ENCODE results near the gene CAMK2N1.
A peak's percentile ranks its signal among the peaks of the same experiment; 100 is the strongest.

The CAMK2N1 gene

DNA sequence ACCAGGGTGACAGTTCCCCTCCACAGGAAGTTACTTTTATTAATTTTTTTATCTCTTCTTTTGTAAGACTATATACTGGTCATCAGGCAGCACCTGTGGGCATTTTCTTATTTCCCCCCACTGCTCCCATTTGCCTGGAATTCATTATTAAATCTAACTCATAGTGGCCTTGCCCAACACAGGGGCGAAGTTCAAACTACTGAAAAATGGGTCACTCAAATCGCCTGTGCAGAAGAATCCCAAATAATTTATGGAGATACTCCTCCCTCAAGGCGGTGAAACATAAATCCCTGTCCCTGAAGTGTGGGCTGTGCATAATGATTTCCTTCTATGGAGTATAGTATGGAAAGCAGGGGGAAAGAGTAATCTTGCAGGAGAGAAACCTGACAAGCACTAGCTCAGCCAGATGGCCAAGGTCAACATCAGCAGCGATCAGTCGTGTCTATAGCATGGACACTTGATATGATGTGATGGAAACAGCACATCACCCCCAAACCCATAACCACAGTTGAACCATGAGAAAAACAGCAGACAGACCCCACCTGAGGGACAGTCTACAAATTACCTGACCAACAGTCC lies 7.9 kb downstream of the CAMK2N1 start:
- DNase-seq (ENCODE audit: low read depth): no peak

DNA sequence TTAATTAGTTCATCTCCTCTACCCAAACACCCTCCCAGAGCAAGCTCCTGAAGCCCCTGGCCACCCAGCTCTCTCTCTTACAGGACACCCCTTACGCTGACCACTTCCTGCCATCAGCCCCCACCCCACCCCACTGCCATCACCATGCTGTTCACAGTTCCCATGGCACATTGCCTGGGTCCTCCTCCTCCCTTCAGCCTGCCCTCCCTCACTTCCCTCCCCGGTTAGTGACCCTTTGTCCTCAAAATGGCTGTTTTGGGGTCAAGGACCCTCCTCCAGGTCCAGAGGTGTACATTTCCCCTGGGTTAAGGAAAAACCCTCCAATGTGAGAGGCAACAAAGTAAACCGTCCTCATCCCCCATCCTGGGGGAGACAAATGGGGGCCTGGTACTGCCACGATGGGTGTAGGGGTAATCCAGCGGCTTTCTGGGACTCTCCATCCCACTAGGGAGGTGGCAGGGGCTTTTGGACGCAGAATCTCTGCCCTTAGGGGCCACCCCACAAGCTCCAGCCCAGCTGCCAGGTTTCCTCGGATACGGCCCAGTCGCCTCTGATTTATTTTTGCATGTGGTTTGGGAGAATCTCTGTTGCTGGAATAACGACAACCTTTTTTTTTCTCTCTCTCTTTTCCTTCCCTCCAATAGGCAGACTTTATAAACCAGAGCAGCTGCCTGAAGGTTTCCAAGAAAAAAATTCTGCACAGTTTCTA lies 8.5 kb downstream of the CAMK2N1 start:
- no peak for DNase-seq (ENCODE audit: low read depth)

DNA sequence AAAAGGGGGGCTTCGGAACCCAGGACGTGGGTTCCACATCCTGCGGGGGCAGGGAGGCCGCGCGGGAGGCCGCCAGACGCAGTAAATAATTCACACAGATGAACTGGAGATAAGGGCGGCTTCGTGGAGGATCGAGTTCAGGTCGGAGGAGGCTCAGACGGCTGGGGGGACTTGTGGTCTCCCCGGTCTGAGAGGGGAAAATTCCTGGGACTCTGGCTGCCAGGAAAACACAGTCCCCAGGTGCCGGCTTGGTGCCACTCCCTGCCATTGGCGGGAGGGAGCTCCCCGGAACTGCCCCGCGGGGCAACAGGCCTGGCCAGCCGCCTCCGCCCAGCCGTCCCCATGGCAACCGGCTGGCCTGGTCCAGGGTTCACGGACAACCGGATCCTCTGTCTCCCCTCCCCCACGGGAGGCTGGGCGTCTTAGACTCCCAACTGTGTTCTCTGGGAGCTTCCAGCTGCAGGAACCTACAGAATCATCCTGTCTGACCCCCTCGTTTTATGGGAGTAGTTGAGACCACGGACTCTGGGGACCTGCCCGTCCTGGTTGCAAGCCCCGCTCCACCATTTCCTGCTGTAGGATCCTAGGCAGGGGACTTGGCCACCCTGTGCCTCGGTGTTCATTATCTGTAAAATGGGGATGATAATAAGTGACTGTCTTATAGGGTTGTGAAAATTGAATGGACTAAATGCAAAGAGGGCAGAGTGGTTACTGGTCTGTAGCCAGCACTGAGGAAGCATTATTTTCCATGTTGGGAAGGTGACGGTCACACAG lies 9.6 kb downstream of the CAMK2N1 start:
- no peak for DNase-seq (ENCODE audit: low read depth)

DNA sequence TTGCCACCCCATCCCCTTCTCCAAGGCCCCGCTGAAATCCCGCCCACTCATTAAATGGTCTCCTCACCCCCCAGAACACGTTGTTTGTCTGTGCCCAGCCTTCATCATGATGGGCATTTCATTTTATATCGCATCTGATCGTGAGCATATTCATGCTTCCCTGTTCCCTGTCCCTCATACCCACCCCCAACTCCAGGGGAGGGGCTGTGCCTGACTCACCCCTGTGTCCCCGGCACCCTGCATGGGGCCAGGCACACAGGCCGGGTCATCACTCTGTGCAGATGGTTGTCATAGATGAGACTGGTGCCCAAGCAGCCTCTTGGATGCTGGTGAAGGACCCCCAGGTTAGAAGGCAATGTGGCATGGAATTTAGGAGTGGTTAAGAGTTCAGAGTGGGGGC lies 11.0 kb downstream of the CAMK2N1 start:
- DNase-seq (ENCODE audit: low read depth): no peak

DNA sequence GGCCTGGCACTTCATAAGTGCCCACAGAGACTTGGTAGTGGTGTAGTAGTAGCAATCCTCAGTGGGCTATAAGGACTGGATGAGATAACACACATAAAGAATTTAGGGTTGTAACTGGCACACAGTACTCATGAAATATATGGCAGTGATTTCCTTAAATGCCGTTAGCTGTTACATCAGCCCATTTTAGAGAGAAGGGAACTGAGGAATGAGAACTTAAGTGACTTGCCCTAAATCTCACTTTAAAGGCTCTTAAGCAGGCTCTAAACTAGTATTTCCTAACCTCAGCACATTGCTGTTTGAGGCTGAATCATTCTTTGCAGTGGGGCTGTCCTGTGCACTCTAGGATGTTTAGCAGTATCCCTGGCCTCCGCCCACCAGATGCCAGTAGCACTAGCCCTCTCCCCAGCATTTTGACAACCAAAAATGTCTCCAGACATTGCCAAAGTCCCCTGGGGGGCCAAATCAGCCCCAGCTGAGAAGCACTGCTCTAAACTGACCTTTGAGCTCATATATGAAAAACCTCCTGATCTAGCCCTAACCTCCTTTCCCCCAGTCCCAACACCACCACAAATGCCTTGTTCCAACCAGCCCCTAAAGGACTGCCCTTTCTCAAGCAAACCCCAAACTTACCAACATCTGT lies 11.6 kb downstream of the CAMK2N1 start:
- DNase-seq (ENCODE audit: low read depth): no peak

DNA sequence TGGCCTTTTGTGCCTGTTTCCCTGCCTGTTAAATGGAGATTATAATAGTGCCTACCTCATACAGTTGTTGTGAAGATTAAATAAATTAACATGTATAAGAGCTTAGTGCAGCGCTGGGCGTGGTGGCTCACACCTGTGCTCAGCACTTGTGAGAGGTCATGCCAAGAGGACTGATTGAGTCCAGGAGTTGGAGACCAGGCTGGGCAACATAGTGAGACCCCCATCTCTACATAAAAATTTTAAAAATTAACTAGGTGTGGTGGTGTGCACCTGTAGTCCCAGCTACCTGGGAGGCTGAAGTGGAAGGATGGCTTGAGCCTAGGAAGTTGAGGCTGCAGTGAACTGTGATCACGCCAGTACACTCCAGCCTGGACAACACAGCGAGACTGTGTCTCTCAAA lies 12.1 kb downstream of the CAMK2N1 start:
- DNase-seq (ENCODE audit: low read depth): no peak

DNA sequence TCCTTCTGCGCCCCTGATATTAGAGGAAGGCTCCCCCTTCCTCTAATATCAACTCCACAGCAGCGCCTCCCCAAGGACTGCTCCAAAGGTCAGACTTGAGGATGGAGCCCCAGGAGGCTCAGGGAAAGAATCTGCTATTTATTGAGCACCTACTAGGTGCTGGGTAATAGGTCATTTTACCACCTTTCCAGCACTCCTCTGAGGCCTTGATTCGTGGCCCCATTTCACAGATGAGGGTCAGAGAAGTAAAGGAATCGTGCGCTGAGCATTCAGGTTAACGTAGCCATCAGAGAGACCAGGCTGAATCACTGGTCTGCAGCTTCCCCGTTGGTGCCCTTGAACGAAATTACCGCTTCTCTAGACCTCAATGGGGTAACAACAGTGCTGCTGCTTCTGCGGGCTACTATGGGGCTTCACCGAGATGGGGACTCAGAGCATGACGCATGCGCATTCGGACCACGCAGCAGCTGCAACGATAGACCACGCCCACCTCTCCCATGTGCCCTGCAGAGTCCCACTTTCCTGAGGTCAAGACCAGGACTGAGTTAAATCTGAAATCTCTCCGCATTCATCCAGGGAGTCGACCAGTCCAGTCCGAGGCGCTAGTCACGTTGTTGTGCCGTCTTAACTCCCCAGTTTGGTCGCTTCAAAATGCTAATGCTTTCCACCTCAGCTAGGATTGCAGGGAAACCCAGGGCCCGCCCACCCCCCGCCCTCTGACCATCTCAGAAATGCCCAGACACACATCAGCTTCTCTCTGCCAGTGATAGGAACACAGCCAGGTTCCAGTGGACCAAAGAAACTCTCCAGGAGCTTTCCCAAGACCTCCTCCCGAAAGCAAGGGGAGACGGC lies 12.9 kb downstream of the CAMK2N1 start:
- DNase-seq (ENCODE audit: low read depth): no peak

DNA sequence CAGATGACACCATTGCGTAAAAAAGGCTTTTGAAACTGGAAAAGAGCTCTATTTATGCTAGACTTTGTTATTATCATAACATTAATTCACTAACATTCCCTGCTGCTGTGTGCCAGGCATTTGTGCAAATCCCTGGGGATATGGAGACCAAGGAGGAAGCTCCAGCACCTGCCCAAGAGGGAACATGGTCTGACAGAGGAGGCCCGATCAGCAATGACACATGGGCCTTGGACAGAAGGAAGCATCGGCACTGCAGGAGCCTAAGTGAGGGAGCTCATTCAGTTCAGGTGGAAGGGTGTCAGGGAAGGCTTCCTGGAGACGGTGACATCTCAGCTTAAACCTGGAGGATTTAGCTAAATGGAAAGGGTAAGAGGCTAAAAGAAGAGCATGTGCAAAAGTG lies 13.9 kb downstream of the CAMK2N1 start:
- no peak for DNase-seq (ENCODE audit: low read depth)

DNA sequence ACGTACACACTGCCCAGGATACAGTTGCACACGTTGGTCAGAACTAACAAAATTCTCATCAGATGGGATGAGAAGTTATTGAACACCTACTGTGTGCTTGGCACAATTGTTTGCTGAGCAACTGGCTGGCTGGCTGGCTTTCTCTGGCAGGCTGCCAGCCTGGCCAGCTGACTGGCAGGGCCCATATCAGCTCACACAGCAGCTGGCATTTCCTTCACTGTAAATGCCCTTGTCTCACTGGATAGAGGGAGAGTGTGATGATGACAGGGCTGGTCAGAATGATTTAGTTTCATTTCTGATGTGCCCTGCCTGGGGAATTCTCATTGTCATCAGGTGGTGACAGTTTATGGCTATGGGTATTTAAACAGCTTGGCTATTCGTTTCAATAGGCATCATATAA lies 15.8 kb downstream of the CAMK2N1 start:
- DNase-seq (ENCODE audit: low read depth): no peak

DNA sequence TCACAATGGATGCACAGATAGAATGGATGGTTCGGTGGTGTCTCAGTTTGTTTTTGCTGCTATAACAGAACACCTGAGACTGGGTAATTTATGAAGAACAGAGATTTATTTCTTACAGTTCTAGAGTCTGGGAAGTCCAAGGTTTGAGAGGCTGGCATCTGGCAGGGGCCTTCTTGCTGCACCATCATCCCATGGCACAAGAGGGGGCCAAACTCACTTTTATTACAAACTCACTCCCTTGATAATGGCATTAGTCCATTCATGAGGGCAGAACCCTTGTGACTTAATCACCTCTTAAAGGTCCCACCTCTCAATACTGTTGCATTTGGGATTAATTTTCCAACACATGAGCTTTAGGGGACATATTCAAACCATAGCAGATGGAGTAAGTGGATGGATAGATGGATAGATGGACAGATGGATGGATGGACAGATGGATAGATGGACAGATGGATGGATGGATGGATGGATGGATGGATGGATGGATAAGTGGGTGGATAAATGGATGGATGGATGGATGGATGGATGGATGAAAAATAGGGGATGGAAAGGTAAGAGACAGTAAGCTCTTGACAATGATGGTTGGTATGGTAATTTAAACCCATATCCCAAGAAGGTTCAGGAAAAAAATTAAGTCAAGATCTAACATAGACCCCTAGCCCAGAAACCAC lies 16.5 kb downstream of the CAMK2N1 start:
- DNase-seq (ENCODE audit: low read depth): no peak

DNA sequence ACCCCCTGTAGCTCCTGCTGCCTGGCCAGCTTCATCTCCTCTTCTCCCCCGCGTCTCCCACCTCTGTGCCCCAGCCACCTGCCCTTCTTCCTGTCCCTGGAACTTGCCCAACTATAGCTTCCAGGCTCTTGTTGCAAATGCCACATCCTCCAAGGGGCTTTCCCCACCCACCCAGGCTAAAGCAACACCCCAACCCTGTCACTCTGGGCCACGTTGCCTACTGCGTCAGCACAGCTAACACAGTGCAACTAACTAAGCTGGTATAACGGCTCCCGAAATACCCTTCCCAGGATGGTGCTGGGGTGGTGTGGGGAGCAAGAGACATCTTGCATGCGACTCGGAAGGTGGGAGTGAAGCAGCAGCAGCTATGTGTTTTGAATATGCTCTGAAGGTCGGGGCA lies 19.7 kb downstream of the CAMK2N1 start:
- DNase-seq (ENCODE audit: low read depth): peak; percentile 19

DNA sequence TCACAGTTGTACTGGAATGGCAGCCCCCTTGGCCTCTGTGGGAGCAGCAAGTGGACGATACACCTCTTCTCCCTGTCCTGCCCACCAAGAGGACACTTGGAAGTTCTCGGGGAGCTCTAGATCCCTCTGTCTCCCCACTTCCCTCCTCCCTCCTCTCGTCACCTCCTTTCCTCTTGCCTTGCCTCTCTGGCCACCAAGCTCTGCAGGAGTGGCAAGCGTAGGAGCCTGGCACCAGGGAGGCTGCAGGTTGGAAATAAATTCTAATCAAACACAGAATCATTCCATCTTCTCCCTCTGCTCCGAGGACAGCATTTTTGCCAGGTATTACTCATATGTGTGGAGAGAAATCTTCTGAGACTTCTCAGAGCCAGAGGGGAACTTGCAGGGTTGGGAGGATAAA lies 20.8 kb downstream of the CAMK2N1 start:
- DNase-seq (ENCODE audit: low read depth): no peak

DNA sequence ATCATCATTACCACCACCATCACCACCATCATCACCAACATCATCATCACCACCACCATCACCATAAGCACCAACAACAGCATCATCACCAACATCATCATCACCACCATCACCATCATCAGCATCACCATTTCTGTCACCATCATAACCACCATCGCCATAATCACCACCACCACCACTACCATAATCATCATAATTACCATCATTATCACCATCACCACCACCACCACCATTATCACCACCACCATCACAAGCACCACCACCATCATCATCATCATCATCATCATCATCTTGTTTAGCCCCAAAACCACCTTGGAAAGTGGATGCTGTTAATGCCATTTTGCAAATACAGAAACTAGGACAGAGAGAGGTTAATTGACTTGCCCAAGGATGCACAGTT lies 22.5 kb downstream of the CAMK2N1 start:
- no peak for DNase-seq (ENCODE audit: low read depth)

DNA sequence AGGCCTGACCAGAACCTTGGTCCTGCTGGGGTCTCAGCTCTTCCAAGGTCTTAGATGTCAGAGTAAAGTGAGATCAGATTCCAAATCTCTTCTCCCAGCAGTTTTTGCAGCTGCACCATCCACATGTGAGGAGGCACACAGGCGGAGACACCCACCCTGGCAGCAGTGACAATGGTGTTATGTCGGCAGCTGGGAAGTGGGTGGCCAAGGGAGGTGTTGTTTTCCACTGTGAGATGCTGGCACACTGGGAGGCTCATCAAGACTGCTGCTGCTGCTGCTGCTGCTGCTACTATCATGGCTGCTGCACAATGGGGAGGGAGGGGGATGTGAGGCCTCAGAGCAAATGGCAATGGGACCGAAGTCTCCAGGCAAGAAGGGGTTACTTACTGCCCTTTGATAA lies 23.6 kb downstream of the CAMK2N1 start:
- DNase-seq (ENCODE audit: low read depth): no peak

DNA sequence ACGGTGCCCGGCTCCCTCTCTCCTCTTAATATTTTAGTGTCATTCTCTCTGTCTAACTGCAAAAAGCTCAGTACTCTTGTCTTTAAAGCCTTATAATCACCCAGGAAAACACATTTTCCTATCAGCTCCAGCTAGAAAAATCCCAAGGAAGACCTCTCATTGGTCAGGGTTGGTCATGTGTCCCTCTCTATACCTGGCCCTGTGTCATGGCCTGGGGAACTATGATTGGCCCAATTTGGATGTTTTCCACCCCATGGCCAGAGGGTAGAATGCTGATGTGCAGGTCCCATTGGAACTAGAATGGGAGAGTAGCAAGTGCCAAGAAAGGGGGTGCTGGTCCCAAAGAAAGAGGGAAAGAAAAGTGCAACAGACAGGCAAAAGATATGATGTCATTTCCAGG lies 27.3 kb downstream of the CAMK2N1 start:
- no peak for DNase-seq (ENCODE audit: low read depth)

DNA sequence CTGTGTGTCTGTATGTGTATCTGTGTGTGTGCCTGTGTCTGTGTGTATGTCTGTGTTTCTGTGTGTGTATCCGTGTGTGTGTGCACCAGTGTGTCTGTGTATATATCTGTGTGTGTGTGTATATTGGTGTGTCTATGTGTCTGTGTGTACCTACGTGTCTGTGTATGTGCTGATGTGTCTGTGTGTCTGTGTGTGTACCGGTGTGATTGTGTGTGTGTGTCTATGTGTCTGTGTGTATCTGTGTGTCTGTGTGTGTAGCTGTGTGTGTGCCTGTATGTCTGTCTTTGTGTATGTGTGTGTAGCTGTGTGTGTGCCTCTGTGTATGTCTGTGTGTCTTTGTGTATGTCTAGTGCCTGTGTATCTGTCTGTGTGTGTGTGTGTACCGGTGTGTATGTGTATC lies 32.0 kb downstream of the CAMK2N1 start:
- no peak for DNase-seq (ENCODE audit: low read depth)

DNA sequence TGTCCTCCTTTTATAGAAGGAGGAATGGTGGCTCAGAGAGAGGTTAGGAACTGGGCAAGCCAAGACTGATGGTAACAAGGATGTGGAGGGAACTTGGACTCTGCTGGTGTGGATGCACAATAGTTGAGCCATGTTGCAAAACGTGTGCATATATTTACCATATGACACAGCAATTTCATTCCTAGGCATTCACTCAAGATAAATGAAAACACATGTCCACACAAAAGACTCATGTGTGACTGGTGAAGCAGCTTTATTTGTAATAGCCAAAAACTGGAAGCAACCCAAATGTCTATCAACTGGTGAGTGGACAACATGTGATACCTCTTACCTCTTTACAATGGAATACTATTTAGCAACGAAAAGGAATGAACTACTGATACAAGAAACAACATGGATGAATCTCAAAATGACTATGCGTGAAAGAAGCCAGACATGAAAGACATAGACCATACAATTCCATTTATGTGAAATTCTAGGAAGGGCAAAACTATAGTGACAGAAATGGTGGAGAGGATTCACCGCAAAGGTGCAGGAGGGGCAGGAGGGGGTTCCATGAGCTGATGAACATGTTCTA lies 36.2 kb downstream of the CAMK2N1 start:
- DNase-seq (ENCODE audit: low read depth): no peak

DNA sequence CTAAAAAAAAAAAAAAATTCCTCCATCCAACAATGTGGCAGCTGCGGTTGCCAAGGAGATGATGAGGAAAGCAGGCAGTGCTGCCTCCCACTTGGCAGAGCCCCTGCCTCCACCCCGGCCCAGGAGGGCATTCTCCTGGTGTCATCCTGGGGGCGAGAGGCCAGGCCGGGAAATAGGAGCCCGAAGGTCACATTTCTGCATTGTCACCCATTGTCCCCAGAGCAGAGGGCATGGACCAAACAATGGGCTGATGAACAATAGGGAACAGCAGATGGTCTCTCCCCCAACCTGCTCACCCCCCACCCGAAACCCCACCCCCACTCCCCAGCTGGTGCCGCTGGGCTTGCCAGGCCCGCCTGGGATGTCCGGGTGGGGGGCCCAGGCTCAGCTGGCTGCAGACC lies 37.3 kb downstream of the CAMK2N1 start:
- DNase-seq (ENCODE audit: low read depth): no peak

DNA sequence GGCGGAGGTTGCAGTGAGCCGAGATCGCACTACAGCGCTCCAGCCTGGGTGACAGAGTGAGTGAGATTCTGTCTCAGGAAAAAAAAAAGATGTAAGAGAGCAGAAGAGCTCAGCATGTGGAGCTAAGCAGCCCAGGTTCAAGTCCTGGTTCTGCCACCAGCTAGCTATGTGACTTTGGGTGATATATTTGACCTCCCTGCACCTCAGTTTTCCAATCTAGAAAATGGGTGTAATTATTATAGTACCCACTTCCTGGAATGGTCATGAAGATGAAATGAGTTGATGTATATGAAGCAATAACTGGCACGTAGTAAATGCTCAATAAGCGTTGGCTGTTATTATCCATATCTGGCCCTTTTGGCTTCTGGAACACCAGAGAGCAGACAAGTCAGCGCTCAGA lies 38.2 kb downstream of the CAMK2N1 start:
- no peak for DNase-seq (ENCODE audit: low read depth)

DNA sequence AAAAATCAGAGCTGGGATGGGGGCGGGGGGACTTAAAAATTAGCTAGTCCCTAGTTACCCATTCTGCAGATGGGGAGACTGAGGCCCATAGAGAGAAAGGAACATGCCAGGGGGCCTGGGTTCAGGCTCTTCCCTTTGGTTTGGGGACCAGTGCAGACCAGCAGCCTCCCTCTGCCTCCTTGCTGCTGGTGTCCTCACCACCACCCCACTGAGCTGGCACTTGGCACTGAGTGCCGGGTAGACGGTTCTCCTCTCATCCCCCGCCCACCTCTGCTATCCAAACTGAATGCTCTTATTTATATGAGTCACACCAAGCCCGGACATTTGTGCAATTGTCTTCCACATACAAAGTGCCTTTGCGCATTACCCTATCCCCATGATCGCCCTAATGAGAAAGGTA lies 39.2 kb downstream of the CAMK2N1 start:
- no peak for DNase-seq (ENCODE audit: low read depth)

DNA sequence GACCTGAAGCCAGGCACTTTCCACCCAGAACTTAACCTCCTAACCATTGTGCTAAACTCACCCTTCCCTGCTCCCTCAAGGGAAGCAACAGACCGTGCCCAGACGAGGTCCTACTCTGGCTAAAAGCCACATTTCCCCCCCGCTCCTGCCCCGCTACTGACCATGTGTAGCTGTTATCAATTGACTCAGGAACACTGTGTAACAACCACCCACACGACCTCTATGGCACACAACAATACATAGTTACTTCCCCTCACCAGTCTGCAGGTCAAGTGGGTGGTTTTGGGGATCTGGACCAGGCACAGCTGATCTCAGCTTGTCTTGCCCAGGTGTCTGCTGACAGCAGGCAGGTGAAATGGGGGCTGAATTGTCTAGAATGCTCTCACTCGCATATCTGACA lies 40.1 kb downstream of the CAMK2N1 start:
- no peak for DNase-seq (ENCODE audit: low read depth)
